WTC11 (cell line): Measurements from ENCODE around the gene CTTN. TPM values are rescaled to one million over a fixed set of nuclear protein-coding genes. Genes with fewer than 3 reads are reported as not detected.

Experiments used
- ATAC-seq: fragments of 200-7000 bp; cut with Tn5 transposase; 2 replicates; pipeline ENCODE4 v1.10.0; 2021; ENCODE audit warnings: mild to moderate bottlenecking, moderate library complexity
- CTCF ChIA-PET: fragments of 300-600 bp; sonication (Branson Sonifier 250); formaldehyde crosslinking; loops from one replicate; lab custom pipeline; 2021; ENCODE audit warnings: antibody characterized with exemption; lab: Charles Lee
- POLR2A ChIA-PET: fragments of 350-600 bp; sonication (Branson Sonifier 250); formaldehyde crosslinking; loops from one replicate; lab custom pipeline; 2021; ENCODE audit warnings: antibody characterized with exemption; lab: Charles Lee
- DNase-seq: peaks from one replicate; pipeline ENCODE4 v3.0.0; 2021; ENCODE audit warnings: low spot score
- H3K27ac Mint-ChIP-seq: 2 replicates; pipeline ENCODE4 v1.8.0; 2021; ENCODE audit warnings: mixed read lengths
- H3K27me3 Mint-ChIP-seq: 2 replicates; pipeline ENCODE4 v1.8.0; 2021; ENCODE audit warnings: low read depth, mild to moderate bottlenecking, moderate library complexity, mixed read lengths
- H3K36me3 Mint-ChIP-seq: 2 replicates; pipeline ENCODE4 v1.8.0; 2021; ENCODE audit warnings: mixed read lengths
- H3K4me1 Mint-ChIP-seq: 2 replicates; pipeline ENCODE4 v1.8.0; 2022; ENCODE audit warnings: mixed read lengths
- H3K4me3 Mint-ChIP-seq: 2 replicates; pipeline ENCODE4 v1.8.0; 2021; ENCODE audit warnings: mild to moderate bottlenecking, moderate library complexity, mixed read lengths
- H3K9me3 Mint-ChIP-seq: 2 replicates; pipeline ENCODE4 v1.8.0; 2021; ENCODE audit warnings: mixed read lengths
- ATF1 ChIP-seq: sonication (generic); formaldehyde crosslinking; IDR thresholded peaks from 2 replicates; pipeline ENCODE4 v1.8.1; 2023; ENCODE audit warnings: mild to moderate bottlenecking, moderate library complexity, missing genetic modification reagents
- ATF2 ChIP-seq: sonication (generic); formaldehyde crosslinking; IDR thresholded peaks from 2 replicates; pipeline ENCODE4 v1.8.1; 2022; ENCODE audit warnings: low read depth, missing genetic modification reagents, borderline replicate concordance
- ATF6 ChIP-seq: sonication (generic); formaldehyde crosslinking; IDR thresholded peaks from 2 replicates; pipeline ENCODE4 v1.8.1; 2023; ENCODE audit warnings: mild to moderate bottlenecking, missing genetic modification reagents
- CREB1 ChIP-seq: sonication (generic); formaldehyde crosslinking; IDR thresholded peaks from 2 replicates; pipeline ENCODE4 v1.8.0; 2023; ENCODE audit warnings: mild to moderate bottlenecking, missing genetic modification reagents
- E2F4 ChIP-seq: sonication (generic); formaldehyde crosslinking; IDR thresholded peaks from 2 replicates; pipeline ENCODE4 v1.8.1; 2022; ENCODE audit warnings: low read depth, mild to moderate bottlenecking, moderate library complexity, missing genetic modification reagents, borderline replicate concordance
- ELF4 ChIP-seq: sonication (generic); formaldehyde crosslinking; IDR thresholded peaks from 2 replicates; pipeline ENCODE4 v1.8.1; 2022; ENCODE audit warnings: low read depth, mild to moderate bottlenecking, moderate library complexity, missing genetic modification reagents
- ETV6 ChIP-seq: sonication (generic); formaldehyde crosslinking; IDR thresholded peaks from 2 replicates; pipeline ENCODE4 v1.8.1; 2022; ENCODE audit warnings: mild to moderate bottlenecking, missing genetic modification reagents
- FOXJ3 ChIP-seq: sonication (generic); formaldehyde crosslinking; IDR thresholded peaks from 2 replicates; pipeline ENCODE4 v1.9.0; 2021; ENCODE audit warnings: missing genetic modification reagents, mild to moderate bottlenecking, borderline replicate concordance
- GRHL2 ChIP-seq: fragments of 250-450 bp; sonication (Bioruptor Pico); IDR thresholded peaks from 2 replicates; pipeline ENCODE4 v1.8.0; 2022; ENCODE audit warnings: mild to moderate bottlenecking, moderate library complexity; ENCODE audit not compliant: insufficient replicate concordance, severe bottlenecking
- KAT7 ChIP-seq: sonication (generic); formaldehyde crosslinking; IDR thresholded peaks from 2 replicates; pipeline ENCODE4 v1.8.1; 2023; ENCODE audit warnings: missing genetic modification reagents, mild to moderate bottlenecking, borderline replicate concordance
- MAX ChIP-seq: sonication (generic); formaldehyde crosslinking; IDR thresholded peaks from 2 replicates; pipeline ENCODE4 v1.8.0; 2022; ENCODE audit warnings: mild to moderate bottlenecking, missing genetic modification reagents
- MYBL2 ChIP-seq: sonication (generic); formaldehyde crosslinking; IDR thresholded peaks from 2 replicates; pipeline ENCODE4 v1.8.1; 2023; ENCODE audit warnings: mild to moderate bottlenecking, moderate library complexity, missing genetic modification reagents
- NFE2L1 ChIP-seq: sonication (generic); formaldehyde crosslinking; IDR thresholded peaks from 2 replicates; pipeline ENCODE4 v1.8.1; 2023; ENCODE audit warnings: missing genetic modification reagents
- NR3C1 ChIP-seq: sonication (generic); formaldehyde crosslinking; conservative IDR thresholded peaks from 2 replicates; pipeline ENCODE4 v1.8.1; 2023; ENCODE audit warnings: low read depth, mild to moderate bottlenecking, missing genetic modification reagents
- PRDM15 ChIP-seq: sonication (generic); formaldehyde crosslinking; IDR thresholded peaks from 2 replicates; pipeline ENCODE4 v1.8.0; 2022; ENCODE audit warnings: missing genetic modification reagents
- RORB ChIP-seq: fragments of 250-450 bp; sonication (Bioruptor Pico); IDR thresholded peaks from 2 replicates; pipeline ENCODE4 v1.9.0; 2021; ENCODE audit warnings: mild to moderate bottlenecking
- SMAD4 ChIP-seq: sonication (generic); formaldehyde crosslinking; IDR thresholded peaks from 2 replicates; pipeline ENCODE4 v1.8.0; 2022; ENCODE audit warnings: mild to moderate bottlenecking, missing genetic modification reagents
- TP53 ChIP-seq: sonication (generic); formaldehyde crosslinking; IDR thresholded peaks from 2 replicates; pipeline ENCODE4 v1.8.1; 2023; ENCODE audit warnings: mild to moderate bottlenecking, missing genetic modification reagents
- ZNF219 ChIP-seq: sonication (generic); formaldehyde crosslinking; IDR thresholded peaks from 2 replicates; pipeline ENCODE4 v1.8.0; 2023; ENCODE audit warnings: missing genetic modification reagents, mild to moderate bottlenecking, borderline replicate concordance
- ZNF232 ChIP-seq: sonication (generic); formaldehyde crosslinking; IDR thresholded peaks from 2 replicates; pipeline ENCODE4 v1.8.0; 2022; ENCODE audit warnings: mild to moderate bottlenecking, missing genetic modification reagents
- ZNF281 ChIP-seq: sonication (generic); formaldehyde crosslinking; IDR thresholded peaks from 2 replicates; pipeline ENCODE4 v1.8.0; 2023; ENCODE audit warnings: mild to moderate bottlenecking, missing genetic modification reagents
- ZNF416 ChIP-seq: fragments of 250-450 bp; sonication (Bioruptor Pico); IDR thresholded peaks from 2 replicates; pipeline ENCODE4 v1.9.0; 2021; ENCODE audit warnings: mild to moderate bottlenecking, inconsistent platforms
- ZNF423 ChIP-seq: fragments of 250-450 bp; sonication (Bioruptor Pico); IDR thresholded peaks from 2 replicates; pipeline ENCODE4 v2.1.2; 2022; ENCODE audit warnings: mild to moderate bottlenecking, moderate library complexity
- ZNF671 ChIP-seq: fragments of 250-450 bp; sonication (Bioruptor Pico); IDR thresholded peaks from 2 replicates; pipeline ENCODE4 v1.8.0; 2021; ENCODE audit warnings: mild to moderate bottlenecking
- total RNA-seq: library from RNA; stranded (reverse); gene quantifications from 3 replicates; pipeline ENCODE4 v1.2.3, GENCODE V29; 2021

Gene CTTN
- total RNA-seq, 1 experiment from 2014 or later = 281 TPM

- no peak overlapping the region for H3K27ac Mint-ChIP-seq
- peaks cover 18% of the 10 kb centered on the region for H3K4me1 Mint-ChIP-seq
- H3K27me3 Mint-ChIP-seq = no peaks in the 10 kb centered on the region
- DNase-seq (no peak), ATAC-seq (no peak)
- POLR2A ChIA-PET = no interaction called here
- TF ChIP-seq KAT7 (CRISPR knock-in tag) (no peak), MAX (CRISPR knock-in tag) (no peak), ZNF219 (no peak), ZNF281 (CRISPR knock-in tag) (no peak), TP53 (CRISPR knock-in tag) (no peak), SMAD4 (no peak), FOXJ3 (CRISPR knock-in tag) (no peak), MYBL2 (CRISPR knock-in tag) (no peak), ZNF232 (no peak), ZNF423 (CRISPR knock-in tag) (no peak), ATF6 (no peak), RORB (CRISPR knock-in tag) (no peak), E2F4 (CRISPR knock-in tag) (no peak), ZNF416 (CRISPR knock-in tag) (no peak), NR3C1 (CRISPR knock-in tag) (no peak), NFE2L1 (no peak)
- no peaks in the 10 kb centered on the region for H3K9me3 Mint-ChIP-seq
- H3K36me3 Mint-ChIP-seq = peaks cover 79% of the 10 kb centered on the region
- no peak overlapping the region for H3K4me3 Mint-ChIP-seq
- CTCF ChIA-PET = no interaction called here
These were observed 22.2 kb downstream of the CTTN start for GRCh38 chr11:70420496-70420895.

- Mint-ChIP-seq H3K36me3 (peaks cover 80% of the 10 kb centered on the region), H3K27me3 (no peaks in the 10 kb centered on the region), H3K4me3 (no peak overlapping the region), H3K4me1 (peaks cover 18% of the 10 kb centered on the region), H3K27ac (0 out of 2 replicates have a peak overlapping the region, but pooled peaks have one; percentile 32), H3K9me3 (no peaks in the 10 kb centered on the region)
- DNase-seq (no peak), ATAC-seq (no peak)
- ChIA-PET POLR2A (no interaction called here), CTCF (no interaction called here)
- TF ChIP-seq GRHL2 (CRISPR knock-in tag) (no peak), ZNF671 (CRISPR knock-in tag) (no peak), PRDM15 (CRISPR knock-in tag) (no peak), ZNF416 (CRISPR knock-in tag) (no peak), ATF1 (CRISPR knock-in tag) (no peak), CREB1 (CRISPR knock-in tag) (no peak), ETV6 (CRISPR knock-in tag) (no peak), ELF4 (CRISPR knock-in tag) (no peak), ATF2 (CRISPR knock-in tag) (no peak)
These were observed 22.8 kb downstream of the CTTN start for GRCh38 chr11:70421123-70421522.
